DMS79 treated with DMSO at 0.1 percent for 48 hours (cell line): ENCODE results near the gene LRRC4C.

Experiments
- DNase-seq: peaks from one replicate; lab custom pipeline; 2025; lab: John Stamatoyannopoulos, UW

Gene LRRC4C

GRCh38 chr11:40290171-40290631 is 1169.3 kb downstream of the LRRC4C start:
- DNase-seq, result no peak

- no peak for DNase-seq
Measured at GRCh38 chr11:40289370-40289769, 1170.1 kb downstream of the LRRC4C start.

GRCh38 chr11:40287916-40288803 is 1171.3 kb downstream of the LRRC4C start:
- DNase-seq, result peak; percentile 25

GRCh38 chr11:40286137-40286536 is 1173.3 kb downstream of the LRRC4C start:
- DNase-seq, result no peak

GRCh38 chr11:40285558-40285957 is 1173.9 kb downstream of the LRRC4C start:
- no peak for DNase-seq

- no peak for DNase-seq
Measured at GRCh38 chr11:40281052-40281580, 1178.3 kb downstream of the LRRC4C start.

GRCh38 chr11:40280159-40281051 is 1179.0 kb downstream of the LRRC4C start:
- no peak for DNase-seq

GRCh38 chr11:40276960-40277359 is 1182.5 kb downstream of the LRRC4C start:
- DNase-seq, result no peak

- DNase-seq, result no peak
Measured at GRCh38 chr11:40274017-40274416, 1185.4 kb downstream of the LRRC4C start.

GRCh38 chr11:40273192-40273732 is 1186.2 kb downstream of the LRRC4C start:
- DNase-seq, result no peak

- no peak for DNase-seq
Measured at GRCh38 chr11:40271361-40271760, 1188.1 kb downstream of the LRRC4C start.

- no peak for DNase-seq
Measured at GRCh38 chr11:40269865-40270264, 1189.6 kb downstream of the LRRC4C start.

- no peak for DNase-seq
Measured at GRCh38 chr11:40268551-40268950, 1190.9 kb downstream of the LRRC4C start.

GRCh38 chr11:40255457-40255856 is 1204.0 kb downstream of the LRRC4C start:
- no peak for DNase-seq

- DNase-seq, result no peak
Measured at GRCh38 chr11:40253166-40253565, 1206.3 kb downstream of the LRRC4C start.

- DNase-seq, result no peak
Measured at GRCh38 chr11:40252236-40252635, 1207.2 kb downstream of the LRRC4C start.

GRCh38 chr11:40246983-40247382 is 1212.5 kb downstream of the LRRC4C start:
- DNase-seq, result no peak

- no peak for DNase-seq
Measured at GRCh38 chr11:40241524-40242051, 1217.9 kb downstream of the LRRC4C start.

- no peak for DNase-seq
Measured at GRCh38 chr11:40240284-40240683, 1219.2 kb downstream of the LRRC4C start.

- no peak for DNase-seq
Measured at GRCh38 chr11:40236526-40236925, 1222.9 kb downstream of the LRRC4C start.

- no peak for DNase-seq
Measured at GRCh38 chr11:40235841-40236240, 1223.6 kb downstream of the LRRC4C start.

- DNase-seq, result no peak
Measured at GRCh38 chr11:40230821-40231220, 1228.6 kb downstream of the LRRC4C start.
